K562 (cell line): ENCODE results near the gene LIPN. TPM values are rescaled to one million over a fixed set of nuclear protein-coding genes. Genes with fewer than 3 reads are reported as not detected.

Source experiments
- ZKSCAN3 ChIP-seq: fragments of 250-450 bp; sonication (Bioruptor Pico); IDR thresholded peaks from 2 replicates; pipeline ENCODE4 v1.4.0; 2020
- polyA plus RNA-seq, 8 experiments: library from polyadenylated mRNA; depleted of rRNA in 4 of 8; stranded (reverse) in 5 of 8; unstranded in 3 of 8; fragments of >200 nt; fragmentation: Nextera tagmentation in 2 of 8; fragmentation: Illumina TruSeq in 1 of 8; extraction: Ambion mirVana in 2 of 8; extraction: Trizol in 1 of 8; gene quantifications; 2 replicates each; pipeline versions ENCODE4 v1.2.1 to v1.2.3, GENCODE V29; 2011 to 2014; ENCODE audit warnings: inconsistent platforms in 1 of 8, missing spikeins in 1 of 8
- total RNA-seq, 7 experiments: library from RNA; depleted of rRNA in 6 of 7; stranded (reverse); fragments of >200 nt in 6 of 7; fragmentation: Illumina TruSeq in 2 of 7; extraction: Trizol in 2 of 7; gene quantifications; 2 replicates each; pipeline versions ENCODE4 v1.2.1 to v1.2.3, GENCODE V29; 2011 to 2021; ENCODE audit warnings: low replicate concordance in 1 of 7
- TF ChIP-seq, protein P1 (sequence below): fragments of 250-450 bp; sonication (Bioruptor Pico); IDR thresholded peaks from 2 replicates; pipeline ENCODE4 v1.4.0; 2020; ENCODE audit warnings: mild to moderate bottlenecking, moderate library complexity
- TF ChIP-seq, protein P2 (sequence below): fragments of 250-450 bp; sonication (Bioruptor Pico); IDR thresholded peaks from 2 replicates; pipeline ENCODE4 v1.8.0; 2021; ENCODE audit warnings: moderate library complexity, mild to moderate bottlenecking, inconsistent platforms
- TF ChIP-seq, protein P3 (sequence below): fragments of 450-650 bp; IDR thresholded peaks from 2 replicates; pipeline ENCODE4 v1.6.1; 2016; ENCODE audit warnings: missing biosample characterization, missing genetic modification characterization

The LIPN gene
- total and polyA plus RNA-seq, 9 of the 15 experiments (the other 6 are each of a cell fraction or from before 2014, with no cell fraction given), result not detected

DNA sequence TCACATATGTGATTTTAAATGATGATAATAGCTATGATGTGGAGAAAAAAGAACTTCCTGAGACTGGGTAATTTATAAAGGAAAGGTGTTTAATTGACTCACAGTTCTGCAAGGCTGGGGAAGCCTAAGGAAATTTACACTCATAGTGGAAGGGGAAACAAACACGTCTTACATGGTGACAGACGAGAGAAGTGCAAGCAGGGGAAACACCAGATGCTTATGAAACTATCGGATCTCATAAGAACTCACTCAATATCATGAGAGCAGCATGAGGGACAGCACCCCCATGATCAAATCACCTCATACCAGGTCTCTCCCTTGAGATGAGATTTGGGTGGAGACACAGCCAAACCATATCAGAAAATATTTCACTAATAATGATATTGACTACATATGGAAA, 4.1 kb upstream of the LIPN start (continued):
- TF ChIP-seq, protein P1, sequence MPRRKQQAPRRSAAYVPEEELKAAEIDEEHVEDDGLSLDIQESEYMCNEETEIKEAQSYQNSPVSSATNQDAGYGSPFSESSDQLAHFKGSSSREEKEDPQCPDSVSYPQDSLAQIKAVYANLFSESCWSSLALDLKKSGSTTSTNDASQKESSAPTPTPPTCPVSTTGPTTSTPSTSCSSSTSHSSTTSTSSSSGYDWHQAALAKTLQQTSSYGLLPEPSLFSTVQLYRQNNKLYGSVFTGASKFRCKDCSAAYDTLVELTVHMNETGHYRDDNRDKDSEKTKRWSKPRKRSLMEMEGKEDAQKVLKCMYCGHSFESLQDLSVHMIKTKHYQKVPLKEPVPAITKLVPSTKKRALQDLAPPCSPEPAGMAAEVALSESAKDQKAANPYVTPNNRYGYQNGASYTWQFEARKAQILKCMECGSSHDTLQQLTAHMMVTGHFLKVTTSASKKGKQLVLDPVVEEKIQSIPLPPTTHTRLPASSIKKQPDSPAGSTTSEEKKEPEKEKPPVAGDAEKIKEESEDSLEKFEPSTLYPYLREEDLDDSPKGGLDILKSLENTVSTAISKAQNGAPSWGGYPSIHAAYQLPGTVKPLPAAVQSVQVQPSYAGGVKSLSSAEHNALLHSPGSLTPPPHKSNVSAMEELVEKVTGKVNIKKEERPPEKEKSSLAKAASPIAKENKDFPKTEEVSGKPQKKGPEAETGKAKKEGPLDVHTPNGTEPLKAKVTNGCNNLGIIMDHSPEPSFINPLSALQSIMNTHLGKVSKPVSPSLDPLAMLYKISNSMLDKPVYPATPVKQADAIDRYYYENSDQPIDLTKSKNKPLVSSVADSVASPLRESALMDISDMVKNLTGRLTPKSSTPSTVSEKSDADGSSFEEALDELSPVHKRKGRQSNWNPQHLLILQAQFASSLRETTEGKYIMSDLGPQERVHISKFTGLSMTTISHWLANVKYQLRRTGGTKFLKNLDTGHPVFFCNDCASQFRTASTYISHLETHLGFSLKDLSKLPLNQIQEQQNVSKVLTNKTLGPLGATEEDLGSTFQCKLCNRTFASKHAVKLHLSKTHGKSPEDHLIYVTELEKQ, result no peak
- TF ChIP-seq, protein P2, sequence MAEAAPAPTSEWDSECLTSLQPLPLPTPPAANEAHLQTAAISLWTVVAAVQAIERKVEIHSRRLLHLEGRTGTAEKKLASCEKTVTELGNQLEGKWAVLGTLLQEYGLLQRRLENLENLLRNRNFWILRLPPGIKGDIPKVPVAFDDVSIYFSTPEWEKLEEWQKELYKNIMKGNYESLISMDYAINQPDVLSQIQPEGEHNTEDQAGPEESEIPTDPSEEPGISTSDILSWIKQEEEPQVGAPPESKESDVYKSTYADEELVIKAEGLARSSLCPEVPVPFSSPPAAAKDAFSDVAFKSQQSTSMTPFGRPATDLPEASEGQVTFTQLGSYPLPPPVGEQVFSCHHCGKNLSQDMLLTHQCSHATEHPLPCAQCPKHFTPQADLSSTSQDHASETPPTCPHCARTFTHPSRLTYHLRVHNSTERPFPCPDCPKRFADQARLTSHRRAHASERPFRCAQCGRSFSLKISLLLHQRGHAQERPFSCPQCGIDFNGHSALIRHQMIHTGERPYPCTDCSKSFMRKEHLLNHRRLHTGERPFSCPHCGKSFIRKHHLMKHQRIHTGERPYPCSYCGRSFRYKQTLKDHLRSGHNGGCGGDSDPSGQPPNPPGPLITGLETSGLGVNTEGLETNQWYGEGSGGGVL (CRISPR knock-in tag), result no peak
- no peak for TF ChIP-seq ZKSCAN3 (CRISPR knock-in tag)
- TF ChIP-seq, protein P3, sequence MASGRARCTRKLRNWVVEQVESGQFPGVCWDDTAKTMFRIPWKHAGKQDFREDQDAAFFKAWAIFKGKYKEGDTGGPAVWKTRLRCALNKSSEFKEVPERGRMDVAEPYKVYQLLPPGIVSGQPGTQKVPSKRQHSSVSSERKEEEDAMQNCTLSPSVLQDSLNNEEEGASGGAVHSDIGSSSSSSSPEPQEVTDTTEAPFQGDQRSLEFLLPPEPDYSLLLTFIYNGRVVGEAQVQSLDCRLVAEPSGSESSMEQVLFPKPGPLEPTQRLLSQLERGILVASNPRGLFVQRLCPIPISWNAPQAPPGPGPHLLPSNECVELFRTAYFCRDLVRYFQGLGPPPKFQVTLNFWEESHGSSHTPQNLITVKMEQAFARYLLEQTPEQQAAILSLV (tag), result no peak
- TF ChIP-seq, all 486 proteins: peak for 0
